Caco-2 (cell line): ENCODE data around the gene SLF2. TPM values are rescaled to one million over a fixed set of nuclear protein-coding genes. Genes with fewer than 3 reads are reported as not detected.

Experiments used
- BruUV-seq: library from RNA; stranded (reverse); fragments of 400-500 nt; replicated peaks from 2 replicates; lab custom pipeline; 2021; lab: Mats Ljungman, UMichigan
- CTCF ChIA-PET: fragments of 300-600 bp; sonication (Branson Sonifier 250); formaldehyde crosslinking; loops from one replicate; lab custom pipeline; 2022; ENCODE audit warnings: antibody characterized with exemption; lab: Charles Lee
- POLR2A ChIA-PET: fragments of 300-600 bp; sonication (Branson Sonifier 250); formaldehyde crosslinking; loops from one replicate; lab custom pipeline; 2022; ENCODE audit warnings: antibody characterized with exemption; lab: Charles Lee
- DNase-seq, 2 experiments: peaks; one replicate each; pipeline versions ENCODE4 v3.0.0 to v3.0.0-alpha.2; 2020 to 2022
- H3K27me3 ChIP-seq: replicated peaks from 2 replicates; pipeline ENCODE4 v1.6.0; 2011; ENCODE audit warnings: low read length; ENCODE audit not compliant: control insufficient read depth, insufficient read depth
- H3K36me3 ChIP-seq: 2 replicates; pipeline ENCODE4 v1.5.1; 2011; ENCODE audit warnings: low read length; ENCODE audit not compliant: control insufficient read depth, insufficient read depth
- H3K4me1 ChIP-seq: fragments of 250-450 bp; sonication (Bioruptor Pico); 2 replicates; pipeline ENCODE4 v1.5.1; 2020; ENCODE audit warnings: mild to moderate bottlenecking
- H3K4me3 ChIP-seq: 2 replicates; pipeline ENCODE4 v1.5.1; 2011; ENCODE audit warnings: low read depth, mild to moderate bottlenecking, control low read depth, low read length
- H3K9me3 ChIP-seq: fragments of 250-450 bp; sonication (Bioruptor Pico); 2 replicates; pipeline ENCODE4 v1.5.1; 2020; ENCODE audit warnings: mild to moderate bottlenecking, moderate library complexity
- H3K27ac Mint-ChIP-seq: one replicate; pipeline ENCODE4 v1.8.0; 2022; ENCODE audit warnings: mixed read lengths; ENCODE audit not compliant: unreplicated experiment
- H3K27me3 Mint-ChIP-seq: one replicate; pipeline ENCODE4 v1.8.0; 2022; ENCODE audit warnings: mixed read lengths; ENCODE audit not compliant: insufficient read depth, unreplicated experiment
- H3K36me3 Mint-ChIP-seq: one replicate; pipeline ENCODE4 v1.8.0; 2022; ENCODE audit warnings: mild to moderate bottlenecking, mixed read lengths; ENCODE audit not compliant: insufficient read depth, unreplicated experiment
- H3K4me1 Mint-ChIP-seq: one replicate; pipeline ENCODE4 v1.8.0; 2022; ENCODE audit warnings: low read depth, mixed read lengths; ENCODE audit not compliant: unreplicated experiment
- H3K4me3 Mint-ChIP-seq: one replicate; pipeline ENCODE4 v1.8.0; 2022; ENCODE audit warnings: mild to moderate bottlenecking, moderate library complexity, mixed read lengths; ENCODE audit not compliant: unreplicated experiment
- H3K9me3 Mint-ChIP-seq: one replicate; pipeline ENCODE4 v1.8.0; 2022; ENCODE audit warnings: mixed read lengths; ENCODE audit not compliant: unreplicated experiment
- intact Hi-C: fragments of 100-400 bp; cut with micrococcal nuclease; formaldehyde crosslinking; loops from one replicate; pipeline ENCODE4 v1.10.0; 2022; ENCODE audit not compliant: unreplicated experiment
- total RNA-seq: library from RNA; stranded (reverse); gene quantifications from 2 replicates; pipeline ENCODE4 v1.2.3, GENCODE V29; 2022
- TF ChIP-seq, protein P1 (sequence below), 2 experiments: fragments of 200-600 bp in 1 of 2; IDR thresholded peaks; 1 replicate in 1 of 2; 2 replicates in 1 of 2; pipeline versions ENCODE4 v1.5.1 to v1.8.0; 2011 to 2022; ENCODE audit warnings: antibody characterized with exemption in 1 of 2, control low read depth in 1 of 2, inconsistent platforms in 1 of 2, low read depth in 1 of 2, low read length in 1 of 2, mild to moderate bottlenecking in 1 of 2, moderate library complexity in 1 of 2; ENCODE audit not compliant: insufficient read depth in 1 of 2, severe bottlenecking in 1 of 2, unreplicated experiment in 1 of 2

The SLF2 gene
- total RNA-seq, 1 experiment from 2014 or later, result 25.2 TPM

DNA sequence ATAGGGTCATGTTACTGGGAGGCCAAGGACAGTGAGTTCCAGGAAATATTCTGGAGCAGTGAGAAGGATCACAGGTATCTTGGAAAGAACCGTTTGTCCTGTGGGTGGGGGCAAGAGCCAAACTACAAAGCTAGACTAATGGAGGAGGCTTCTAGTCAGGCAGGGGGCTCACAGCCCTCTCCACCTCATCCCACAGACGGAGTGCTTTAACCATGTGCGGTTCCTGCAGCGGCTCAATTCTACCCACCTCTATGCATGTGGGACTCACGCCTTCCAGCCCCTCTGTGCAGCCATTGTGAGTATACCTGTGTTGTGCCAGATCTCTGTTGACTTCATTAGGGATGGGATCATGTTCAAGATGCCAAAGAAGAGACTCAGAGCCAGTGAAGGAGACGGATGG is 64.7 kb downstream of the SLF2 start:
- Histone ChIP-seq H3K9me3 (no peaks in the 10 kb centered on the region), H3K4me1 (peaks cover 14% of the 10 kb centered on the region), H3K4me3 (no peak overlapping the region), H3K27me3 (no peaks in the 10 kb centered on the region), H3K36me3 (peaks cover 20% of the 10 kb centered on the region)
- no peaks in the 10 kb centered on the region for H3K27me3 Mint-ChIP-seq
- no peak for DNase-seq
- no TSS peak for BruUV-seq
- CTCF ChIA-PET, result no interaction called here
- H3K36me3 Mint-ChIP-seq, result peaks cover 55% of the 10 kb centered on the region
- TF ChIP-seq, protein P1, sequence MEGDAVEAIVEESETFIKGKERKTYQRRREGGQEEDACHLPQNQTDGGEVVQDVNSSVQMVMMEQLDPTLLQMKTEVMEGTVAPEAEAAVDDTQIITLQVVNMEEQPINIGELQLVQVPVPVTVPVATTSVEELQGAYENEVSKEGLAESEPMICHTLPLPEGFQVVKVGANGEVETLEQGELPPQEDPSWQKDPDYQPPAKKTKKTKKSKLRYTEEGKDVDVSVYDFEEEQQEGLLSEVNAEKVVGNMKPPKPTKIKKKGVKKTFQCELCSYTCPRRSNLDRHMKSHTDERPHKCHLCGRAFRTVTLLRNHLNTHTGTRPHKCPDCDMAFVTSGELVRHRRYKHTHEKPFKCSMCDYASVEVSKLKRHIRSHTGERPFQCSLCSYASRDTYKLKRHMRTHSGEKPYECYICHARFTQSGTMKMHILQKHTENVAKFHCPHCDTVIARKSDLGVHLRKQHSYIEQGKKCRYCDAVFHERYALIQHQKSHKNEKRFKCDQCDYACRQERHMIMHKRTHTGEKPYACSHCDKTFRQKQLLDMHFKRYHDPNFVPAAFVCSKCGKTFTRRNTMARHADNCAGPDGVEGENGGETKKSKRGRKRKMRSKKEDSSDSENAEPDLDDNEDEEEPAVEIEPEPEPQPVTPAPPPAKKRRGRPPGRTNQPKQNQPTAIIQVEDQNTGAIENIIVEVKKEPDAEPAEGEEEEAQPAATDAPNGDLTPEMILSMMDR (IDR thresholded peaks at IDR 0.05; ENCODE audit: insufficient read depth in 1 of 2, low read depth in 1 of 2, low read length in 1 of 2, severe bottlenecking in 1 of 2, unreplicated experiment in 1 of 2), result no peak
- intact Hi-C loops, result no loop called here
- no peak overlapping the region for H3K4me3 Mint-ChIP-seq
- no peak overlapping the region for H3K27ac Mint-ChIP-seq
- H3K9me3 Mint-ChIP-seq, result no peaks in the 10 kb centered on the region
- POLR2A ChIA-PET, result no interaction called here
- H3K4me1 Mint-ChIP-seq, result peaks cover 23% of the 10 kb centered on the region

DNA sequence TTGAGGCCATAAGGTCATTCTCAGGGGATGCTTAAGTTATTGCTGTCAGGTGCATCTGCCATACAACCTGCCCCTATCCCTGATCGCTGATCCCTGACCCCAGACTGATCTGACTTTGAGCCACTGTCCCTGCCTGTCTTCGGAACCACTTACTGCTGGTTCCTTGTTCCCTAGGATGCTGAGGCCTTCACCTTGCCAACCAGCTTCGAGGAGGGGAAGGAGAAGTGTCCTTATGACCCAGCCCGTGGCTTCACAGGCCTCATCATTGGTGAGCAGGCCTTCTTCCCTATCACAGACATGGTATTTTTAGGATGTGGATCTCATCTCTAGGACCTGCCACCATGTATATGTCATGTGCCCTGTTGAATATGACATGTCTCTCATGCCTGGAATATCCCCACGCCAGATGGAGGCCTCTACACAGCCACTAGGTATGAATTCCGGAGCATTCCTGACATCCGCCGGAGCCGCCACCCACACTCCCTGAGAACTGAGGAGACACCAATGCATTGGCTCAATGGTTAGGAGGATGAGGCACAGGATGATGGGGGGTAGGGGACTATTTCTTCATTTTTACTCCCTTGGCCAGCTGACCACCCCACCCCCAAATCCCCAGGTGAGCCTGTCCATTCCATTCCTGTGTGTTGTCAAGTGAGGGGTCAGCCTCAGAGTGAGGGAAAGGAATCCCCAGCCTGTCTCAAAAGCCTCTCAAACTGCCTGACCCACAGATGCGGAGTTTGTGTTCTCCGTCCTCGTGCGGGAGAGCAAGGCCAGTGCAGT is 65.5 kb downstream of the SLF2 start:
- H3K4me3 Mint-ChIP-seq, result no peak overlapping the region
- Histone ChIP-seq H3K9me3 (no peaks in the 10 kb centered on the region), H3K4me3 (no peak overlapping the region), H3K4me1 (peaks cover 7% of the 10 kb centered on the region), H3K36me3 (peaks cover 13% of the 10 kb centered on the region), H3K27me3 (no peaks in the 10 kb centered on the region)
- CTCF ChIA-PET, result no interaction called here
- POLR2A ChIA-PET, result no interaction called here
- no peak overlapping the region for H3K27ac Mint-ChIP-seq
- BruUV-seq, result no TSS peak
- H3K9me3 Mint-ChIP-seq, result no peaks in the 10 kb centered on the region
- TF ChIP-seq, protein P1 (IDR thresholded peaks at IDR 0.05; ENCODE audit: insufficient read depth in 1 of 2, low read depth in 1 of 2, low read length in 1 of 2, severe bottlenecking in 1 of 2, unreplicated experiment in 1 of 2), result no peak
- peak in 1 of 2 experiments; percentile 21 for DNase-seq
- intact Hi-C loops, result no loop called here
- H3K4me1 Mint-ChIP-seq, result peaks cover 15% of the 10 kb centered on the region
- H3K36me3 Mint-ChIP-seq, result peaks cover 46% of the 10 kb centered on the region
- no peaks in the 10 kb centered on the region for H3K27me3 Mint-ChIP-seq

DNA sequence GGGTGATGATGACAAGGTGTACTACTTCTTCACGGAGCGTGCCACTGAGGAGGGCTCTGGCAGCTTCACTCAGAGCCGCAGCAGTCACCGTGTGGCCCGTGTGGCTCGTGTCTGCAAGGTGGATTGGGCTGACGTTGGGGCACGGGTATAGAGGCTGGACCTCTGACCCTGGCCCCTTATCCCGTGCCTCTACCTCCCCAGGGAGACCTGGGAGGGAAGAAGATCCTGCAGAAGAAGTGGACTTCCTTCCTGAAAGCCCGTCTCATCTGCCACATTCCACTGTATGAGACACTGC is 66.1 kb downstream of the SLF2 start:
- H3K36me3 Mint-ChIP-seq, result peaks cover 44% of the 10 kb centered on the region
- H3K27ac Mint-ChIP-seq, result no peak overlapping the region
- H3K4me3 ChIP-seq, result no peak overlapping the region
- no TSS peak for BruUV-seq
- TF ChIP-seq, protein P1 (IDR thresholded peaks at IDR 0.05; ENCODE audit: insufficient read depth in 1 of 2, low read depth in 1 of 2, low read length in 1 of 2, severe bottlenecking in 1 of 2, unreplicated experiment in 1 of 2), result no peak
- intact Hi-C loops, result no loop called here
- H3K4me3 Mint-ChIP-seq, result no peak overlapping the region
- no peaks in the 10 kb centered on the region for H3K9me3 ChIP-seq
- no peaks in the 10 kb centered on the region for H3K27me3 Mint-ChIP-seq
- CTCF ChIA-PET, result no interaction called here
- H3K9me3 Mint-ChIP-seq, result no peaks in the 10 kb centered on the region
- peaks cover 13% of the 10 kb centered on the region for H3K36me3 ChIP-seq
- peaks cover 7% of the 10 kb centered on the region for H3K4me1 ChIP-seq
- peak in 1 of 2 experiments; percentile 8 for DNase-seq
- peaks cover 14% of the 10 kb centered on the region for H3K4me1 Mint-ChIP-seq
- H3K27me3 ChIP-seq, result no peaks in the 10 kb centered on the region
- POLR2A ChIA-PET, result no interaction called here
